T-helper 2 cell (primary cell): ENCODE data around the gene PALD1.
A peak's percentile ranks its signal among the peaks of the same experiment; 100 is the strongest.
"Not testable (repeated sequence)": the region's sequence is repeated elsewhere in the genome, so short reads cannot be mapped to it uniquely, and the experiment has no call there.

ENCODE experiments used
- DNase-seq, 5 experiments: peaks; one replicate each; pipeline versions ENCODE4 v3.0.0 to v3.0.0-alpha.2; 2012 to 2022

PALD1 gene

DNA sequence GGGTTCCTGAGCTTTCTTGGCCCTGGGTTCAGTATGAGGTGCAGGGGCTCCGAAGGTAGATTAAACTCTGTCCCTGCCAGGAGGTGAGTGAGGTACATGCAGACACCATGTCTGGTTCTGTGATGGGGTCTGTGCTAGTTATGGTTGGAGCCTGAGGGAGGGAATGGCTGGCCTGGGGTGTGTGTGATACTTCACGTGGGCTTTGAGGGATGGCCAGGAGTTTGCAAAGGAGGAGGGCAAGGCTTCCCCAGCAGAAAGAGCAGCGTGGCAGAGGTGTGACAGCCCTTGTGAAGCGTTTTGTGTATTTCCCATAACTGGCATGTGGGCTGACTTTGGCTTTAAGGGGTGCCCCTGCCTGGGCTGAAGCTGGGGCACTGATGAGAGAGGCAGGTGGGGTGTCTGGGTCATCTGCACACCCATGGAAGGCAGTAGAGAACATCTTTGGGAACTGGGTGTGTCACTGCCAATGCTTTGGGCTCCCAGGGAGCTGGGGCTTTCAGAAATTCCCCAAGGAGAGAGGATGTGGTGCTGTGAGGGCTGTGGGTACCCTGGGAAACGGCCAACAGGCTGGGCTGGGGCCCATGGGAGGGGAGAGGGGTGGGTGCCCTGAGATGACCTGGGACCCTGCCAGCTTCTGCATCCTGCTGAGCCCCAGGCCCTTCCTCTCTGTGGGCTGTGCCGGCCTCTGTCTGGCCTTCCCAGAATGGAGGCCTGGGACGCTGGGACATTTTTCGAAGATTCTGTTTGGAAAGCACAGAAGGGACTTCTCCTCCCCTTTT, 4.6 kb downstream of the PALD1 start:
- no peak for DNase-seq

DNA sequence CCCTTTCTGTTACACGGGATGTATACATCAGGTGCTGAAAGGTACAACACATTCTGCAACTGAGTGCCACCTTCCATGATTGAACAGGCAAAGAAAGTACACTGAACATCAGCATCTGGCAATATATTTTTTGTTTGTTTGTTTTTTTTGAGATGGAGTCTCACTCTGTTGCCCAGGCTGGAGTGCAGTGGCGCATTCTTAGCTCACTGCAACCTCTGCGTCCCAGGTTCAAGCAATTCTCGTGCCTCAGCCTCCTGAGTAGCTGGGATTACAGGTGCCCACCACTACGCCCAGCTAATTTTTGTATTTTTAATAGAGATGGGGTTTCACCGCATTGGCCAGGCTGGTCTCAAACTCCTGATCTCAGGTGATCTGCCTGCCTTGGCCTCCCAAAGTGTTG, 5.3 kb downstream of the PALD1 start:
- not testable (repeated sequence) for DNase-seq

DNA sequence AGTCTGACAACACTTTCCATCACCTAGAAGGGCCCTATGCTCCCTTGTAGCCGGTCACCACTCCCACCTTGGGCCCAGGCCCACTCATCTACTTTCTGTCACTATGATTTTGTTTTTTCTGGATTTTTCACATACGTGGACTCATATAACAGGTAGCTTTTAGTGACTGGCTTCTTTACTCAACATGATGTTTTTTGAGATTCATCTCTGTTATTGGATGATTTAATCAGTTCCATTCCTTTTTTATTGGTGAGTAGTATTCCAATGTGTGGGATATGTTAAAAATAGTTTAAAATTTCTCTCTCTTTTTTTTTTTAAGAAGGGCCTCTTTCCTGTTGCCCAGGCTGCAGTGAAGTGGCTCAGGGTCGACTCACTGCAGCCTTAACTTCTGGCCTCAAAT, 9.3 kb downstream of the PALD1 start:
- DNase-seq = no peak

DNA sequence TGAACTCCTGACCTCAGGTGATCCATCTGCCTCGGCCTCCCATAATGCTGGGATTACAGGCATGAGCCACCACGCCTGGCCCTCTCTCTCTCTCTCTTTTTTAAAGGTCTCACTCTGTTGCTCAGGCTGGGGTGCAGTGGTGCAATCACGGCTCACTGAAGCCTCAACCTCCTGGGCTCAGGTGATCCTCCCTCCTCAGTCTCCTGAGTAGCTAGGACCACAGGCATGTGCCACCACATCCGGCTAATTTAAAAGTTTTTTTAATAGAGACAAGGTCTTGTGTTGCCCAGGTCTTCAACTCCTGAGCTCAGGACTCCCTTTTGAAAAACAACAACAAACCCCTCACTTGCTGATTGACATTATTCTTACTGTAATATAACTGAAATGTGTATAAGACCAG, 11.6 kb downstream of the PALD1 start:
- no peak for DNase-seq

DNA sequence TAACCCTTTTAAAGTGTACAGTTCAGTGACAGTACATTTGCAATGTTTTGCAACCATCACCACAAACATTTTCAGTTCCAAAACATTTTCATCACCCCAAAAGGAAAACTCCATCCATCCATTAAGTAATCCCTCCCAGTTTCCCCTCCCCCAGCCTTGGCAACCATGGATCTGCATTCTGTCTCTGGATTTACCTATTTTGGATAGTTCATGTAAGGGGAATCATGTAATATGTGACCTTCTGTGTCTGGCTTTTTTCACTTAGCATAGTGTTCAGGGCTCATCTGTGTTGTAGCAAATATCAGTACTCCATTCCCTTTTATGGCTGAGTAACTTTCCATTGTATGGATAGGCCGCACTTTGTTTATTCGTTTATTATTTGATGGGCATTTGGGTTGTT, 13.0 kb downstream of the PALD1 start:
- no peak for DNase-seq

DNA sequence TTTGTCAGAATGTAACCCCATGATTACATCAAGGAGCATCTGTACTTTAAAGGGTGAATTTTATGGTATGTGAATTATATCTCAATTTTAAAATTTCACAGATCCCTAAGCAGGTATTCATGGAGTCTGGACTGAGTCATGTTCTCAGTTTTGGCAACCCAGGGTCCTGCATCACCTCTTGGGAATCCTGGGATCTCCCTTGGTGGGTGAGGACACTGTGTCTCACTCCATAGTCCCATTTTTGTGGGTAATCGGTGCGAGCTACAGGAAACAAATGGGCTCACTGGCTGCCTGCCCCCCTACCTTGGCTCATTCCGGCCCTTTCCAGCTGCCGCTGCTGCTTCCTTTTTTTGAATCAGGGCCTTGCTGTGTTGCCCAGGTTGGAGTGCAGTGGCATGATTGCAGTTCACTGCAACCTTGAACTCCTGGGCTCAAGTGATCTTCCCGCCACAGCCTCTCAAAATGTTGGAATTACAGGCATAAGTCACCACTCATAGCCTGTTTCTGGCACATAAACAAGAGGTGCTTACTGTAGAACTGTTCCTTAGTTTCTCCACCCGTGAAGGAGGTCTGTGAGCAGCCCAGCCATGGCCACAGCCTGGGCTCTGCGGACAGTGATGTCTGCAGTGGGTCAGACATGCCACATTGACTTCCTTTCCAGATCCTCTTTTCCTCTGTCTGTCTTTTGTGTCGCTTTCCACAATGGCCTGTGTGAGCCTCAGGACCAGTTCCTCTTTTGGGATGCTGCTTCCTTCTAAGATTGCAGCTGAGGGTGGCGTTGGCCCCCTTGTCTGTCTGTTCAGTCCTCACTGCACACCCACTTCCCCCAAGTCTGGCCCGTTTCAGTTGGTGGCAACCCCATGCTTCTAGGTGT, 14.5 kb downstream of the PALD1 start:
- no peak for DNase-seq

DNA sequence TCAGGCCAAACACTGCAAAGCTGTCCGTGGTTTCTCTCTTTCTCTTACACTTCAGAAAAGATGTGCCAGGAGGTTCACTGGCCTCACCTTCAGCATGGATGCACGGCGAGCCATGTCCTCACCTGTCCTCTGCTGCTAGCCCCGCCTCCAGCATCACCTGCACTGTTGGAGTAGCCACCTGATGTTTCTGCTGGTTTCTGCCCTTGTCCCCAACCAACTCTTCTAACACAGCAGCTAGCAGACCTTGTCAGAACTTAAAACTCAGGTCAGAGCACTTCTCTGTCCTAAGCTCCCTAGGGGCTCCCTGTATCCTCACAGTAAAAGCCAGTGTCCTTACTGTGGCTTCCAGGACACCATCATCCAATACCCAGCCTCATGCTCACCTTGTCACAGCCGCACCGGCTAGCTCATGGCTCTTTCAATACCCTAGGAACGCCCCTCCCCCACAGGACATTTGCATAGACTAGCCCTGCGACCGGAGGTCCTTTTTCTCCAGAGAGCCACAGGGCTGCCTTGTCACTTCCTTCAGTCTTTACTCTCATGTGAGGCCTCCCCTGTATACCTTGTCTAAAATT, 15.2 kb downstream of the PALD1 start:
- no peak for DNase-seq

DNA sequence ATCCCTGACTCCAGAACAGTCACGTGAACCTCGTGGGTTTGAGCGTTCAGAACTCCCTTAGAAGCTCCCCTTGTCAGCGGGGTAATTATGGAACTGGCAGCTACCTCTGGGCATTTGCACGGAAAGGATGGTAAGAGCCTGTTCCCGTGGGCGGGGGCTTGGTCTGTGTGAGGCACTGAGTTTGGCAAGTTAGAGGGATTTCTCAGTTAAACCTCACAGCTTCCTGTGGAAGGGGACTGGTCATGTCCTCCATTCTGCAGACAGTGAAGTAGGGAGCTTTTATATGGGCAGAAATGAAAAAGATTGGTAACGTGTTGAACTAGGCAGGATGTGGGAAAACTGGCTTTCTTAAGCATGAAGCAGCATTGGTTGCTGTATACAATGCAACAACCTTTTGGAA, 16.0 kb downstream of the PALD1 start:
- DNase-seq = peak in 1 of 5 experiments; percentile 9

DNA sequence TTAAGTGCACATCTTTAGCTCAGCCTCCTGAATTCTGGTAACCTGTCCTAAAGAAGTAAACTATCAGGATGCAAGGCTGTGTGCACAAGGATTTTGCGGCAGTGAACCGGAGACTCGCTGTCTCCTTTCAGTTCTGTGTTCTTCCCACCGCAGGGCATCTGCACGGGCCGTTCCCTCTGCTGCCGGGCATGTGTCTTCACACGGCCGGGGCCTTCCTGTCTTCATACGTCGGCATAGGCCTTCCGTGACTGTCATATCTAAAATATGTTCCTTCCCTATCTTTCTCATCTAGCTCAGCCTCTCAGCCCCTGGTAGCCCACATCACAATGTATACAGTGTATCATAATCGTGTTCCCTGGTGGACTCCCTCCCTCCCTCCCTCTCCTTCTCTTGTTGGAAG, 16.4 kb downstream of the PALD1 start:
- DNase-seq = peak in 1 of 5 experiments; percentile 16

DNA sequence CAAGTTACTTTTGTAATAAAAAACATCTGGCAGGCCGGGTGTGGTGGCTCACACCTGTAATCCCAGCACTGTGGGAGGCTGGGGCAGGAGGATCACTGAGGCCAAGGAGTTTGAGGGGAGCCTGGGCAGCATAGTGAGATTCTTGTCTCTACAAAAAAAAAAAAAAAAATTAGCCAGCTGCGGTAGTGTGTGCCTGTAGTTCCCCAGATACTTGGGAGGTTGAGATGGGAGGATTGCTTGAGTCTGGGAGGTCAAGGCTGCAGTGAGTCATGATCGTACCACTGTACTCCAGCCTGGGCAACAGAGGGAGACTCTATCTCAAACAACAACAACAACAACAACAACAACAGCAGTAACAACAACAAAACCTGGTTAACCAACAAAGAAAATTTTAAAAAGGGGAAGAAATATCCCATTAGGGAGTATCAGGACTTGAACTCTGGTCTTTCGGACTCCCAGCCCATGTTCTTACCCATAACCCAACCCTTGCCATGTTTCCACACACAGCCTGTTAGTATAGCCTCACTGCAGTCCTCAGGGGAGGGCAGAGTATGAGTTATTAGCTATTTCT, 17.2 kb downstream of the PALD1 start:
- DNase-seq = no peak

DNA sequence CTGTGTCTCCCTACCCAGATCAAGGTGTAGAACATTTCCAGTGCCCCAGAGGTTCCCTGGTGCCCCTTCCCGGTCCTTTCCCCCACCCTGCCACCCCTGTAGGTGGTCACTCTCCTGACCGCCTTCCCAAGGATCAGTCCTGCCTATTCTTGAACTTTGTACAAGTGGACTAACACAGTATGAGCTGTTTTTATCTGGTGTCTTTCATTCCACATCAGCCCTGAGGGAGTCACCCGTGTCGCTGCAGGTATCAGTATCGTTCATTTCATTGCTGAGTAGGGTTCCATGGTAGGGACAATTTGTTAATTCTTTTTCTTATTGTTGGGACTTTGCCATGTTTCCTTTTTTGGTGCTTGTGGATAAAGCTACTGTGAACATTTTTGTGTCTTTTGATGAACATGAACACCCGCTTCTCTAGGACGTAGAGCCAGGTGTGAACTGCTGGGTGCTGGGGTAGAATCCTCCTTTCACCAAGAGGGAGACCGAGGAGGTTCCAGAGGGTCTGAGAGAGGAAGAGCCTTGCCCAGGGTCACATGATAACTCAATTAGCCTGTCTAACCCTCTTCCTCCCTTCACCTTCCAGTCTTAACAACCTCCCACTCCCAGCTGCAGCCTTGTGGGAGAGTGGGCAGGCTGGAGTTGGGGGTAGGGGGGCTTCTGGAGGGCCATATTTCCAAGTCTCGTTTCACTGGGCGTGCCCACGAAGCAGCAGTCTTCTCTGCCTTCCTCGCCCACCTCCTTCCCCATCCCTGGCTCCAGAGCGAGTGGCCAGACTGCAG, 18.0 kb downstream of the PALD1 start:
- DNase-seq = no peak

DNA sequence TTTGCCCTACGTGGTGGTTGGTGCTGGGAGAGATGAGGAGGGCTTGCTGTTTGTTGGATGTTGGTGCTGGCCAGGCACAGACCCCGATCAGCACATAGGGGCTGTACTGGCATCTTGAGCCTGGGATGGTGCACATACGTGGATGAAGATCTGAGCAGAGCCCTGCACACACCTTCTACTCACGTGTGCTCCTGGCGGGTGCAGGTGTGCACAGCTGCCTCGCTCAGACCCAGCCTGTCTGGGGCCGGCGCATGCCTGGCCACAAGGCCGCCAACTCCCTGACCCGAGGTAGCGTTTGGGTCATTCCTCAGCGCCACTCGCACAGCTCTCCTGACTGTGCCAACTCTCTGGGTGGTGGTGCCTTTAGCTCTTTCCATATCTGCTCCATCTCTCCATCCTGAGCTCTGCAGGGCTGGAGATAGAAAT, 18.6 kb downstream of the PALD1 start:
- DNase-seq = no peak

DNA sequence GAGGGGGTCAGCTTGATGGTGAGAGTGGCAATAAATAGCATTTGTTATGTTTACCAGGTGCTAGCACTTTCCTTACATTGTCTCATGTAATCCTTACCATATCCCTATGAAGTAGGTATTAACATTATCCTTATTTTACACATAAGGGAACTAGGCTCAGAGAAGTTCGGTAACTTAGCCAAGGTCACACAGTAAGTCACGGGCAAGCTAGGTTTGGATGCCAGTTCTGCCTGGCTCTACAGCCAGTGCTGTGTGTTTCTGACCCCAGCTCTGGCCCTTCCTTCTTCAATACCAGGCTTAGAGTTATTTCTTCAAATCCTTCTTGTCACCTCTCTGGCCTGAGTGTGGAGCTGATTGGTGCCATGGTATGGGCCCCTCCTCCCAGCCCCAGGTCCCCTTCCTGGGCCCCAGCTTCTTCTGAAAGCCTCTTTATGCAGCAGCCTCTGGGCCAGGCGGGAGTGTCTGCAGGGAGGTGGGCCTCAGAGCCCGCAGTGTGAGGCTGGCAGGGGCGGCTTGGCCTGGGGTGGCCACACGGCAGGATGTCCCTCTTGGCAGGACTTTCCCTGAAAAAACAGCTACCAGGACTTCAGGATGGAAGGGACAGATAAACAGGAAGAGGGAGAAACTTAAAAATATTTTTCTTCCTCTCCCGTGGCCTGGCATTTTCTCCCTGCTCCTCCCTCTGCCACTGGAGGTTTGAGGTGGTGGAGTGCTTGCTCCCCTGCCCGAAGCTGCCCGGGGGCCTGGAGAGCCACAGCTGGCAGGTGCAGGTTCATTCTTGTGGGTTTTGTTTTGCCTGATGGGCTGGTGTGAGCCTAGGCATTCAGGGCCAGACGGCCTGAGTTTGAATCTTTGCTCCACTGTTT, 20.6 kb downstream of the PALD1 start:
- DNase-seq = no peak

DNA sequence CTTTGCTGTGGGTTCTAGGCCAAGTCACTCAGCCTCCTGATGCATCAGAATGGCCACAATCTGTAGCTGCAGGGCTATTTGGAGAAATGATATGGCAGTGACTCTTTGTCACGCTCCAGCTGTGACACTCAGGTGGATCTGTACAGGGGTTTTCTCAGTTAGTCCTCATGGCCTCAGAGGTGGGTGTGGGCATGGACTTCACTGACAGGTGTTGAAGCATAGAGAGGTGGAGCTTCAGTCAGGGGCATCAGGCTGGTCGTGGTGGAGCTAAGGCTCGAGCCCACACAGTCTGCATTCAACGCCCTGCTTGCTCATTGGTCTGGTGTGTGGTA, 21.2 kb downstream of the PALD1 start:
- no peak for DNase-seq

DNA sequence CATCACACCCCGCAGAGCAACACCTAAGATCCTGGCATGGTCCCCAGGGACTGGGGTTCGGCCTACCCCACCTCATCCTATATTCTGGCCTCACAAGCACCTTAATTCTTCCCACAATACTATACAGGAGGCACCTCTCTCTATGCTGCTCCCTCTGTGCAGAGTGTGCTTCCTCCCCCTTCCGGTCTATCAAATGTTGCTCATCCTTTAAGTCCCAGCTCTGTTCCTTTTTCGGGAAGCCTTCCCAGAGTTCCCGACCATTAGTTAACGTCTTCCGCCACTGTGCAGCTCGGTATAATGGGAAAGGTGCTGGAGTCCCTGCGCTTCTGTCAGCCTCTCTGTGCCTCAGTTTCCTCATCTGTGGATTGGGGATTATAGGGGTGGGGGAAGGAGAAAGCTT, 21.8 kb downstream of the PALD1 start:
- no peak for DNase-seq

DNA sequence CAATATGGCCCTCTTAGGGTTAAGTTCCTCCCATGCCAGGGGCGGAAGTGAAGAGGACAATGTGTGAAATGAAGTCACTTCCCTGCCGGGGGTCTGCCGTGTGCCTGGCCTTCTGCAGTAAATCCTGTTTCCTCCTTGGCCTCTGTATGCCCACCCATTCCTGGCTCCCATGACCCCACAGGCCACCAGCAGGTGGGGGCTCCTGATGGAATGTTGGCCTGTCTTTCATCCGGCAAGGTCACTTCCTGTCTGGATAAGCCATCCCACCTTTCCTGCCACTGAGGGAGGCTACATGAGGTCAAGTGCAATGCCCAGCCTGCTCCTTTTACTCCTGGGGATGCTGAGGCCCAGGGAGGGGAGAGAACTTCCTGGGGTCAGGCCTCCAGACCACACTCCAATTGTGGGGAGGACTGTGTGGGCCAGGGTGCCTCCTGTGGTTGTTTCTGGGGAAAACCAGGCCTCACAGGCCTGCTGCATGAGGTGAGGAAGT, 22.3 kb downstream of the PALD1 start:
- DNase-seq = no peak

DNA sequence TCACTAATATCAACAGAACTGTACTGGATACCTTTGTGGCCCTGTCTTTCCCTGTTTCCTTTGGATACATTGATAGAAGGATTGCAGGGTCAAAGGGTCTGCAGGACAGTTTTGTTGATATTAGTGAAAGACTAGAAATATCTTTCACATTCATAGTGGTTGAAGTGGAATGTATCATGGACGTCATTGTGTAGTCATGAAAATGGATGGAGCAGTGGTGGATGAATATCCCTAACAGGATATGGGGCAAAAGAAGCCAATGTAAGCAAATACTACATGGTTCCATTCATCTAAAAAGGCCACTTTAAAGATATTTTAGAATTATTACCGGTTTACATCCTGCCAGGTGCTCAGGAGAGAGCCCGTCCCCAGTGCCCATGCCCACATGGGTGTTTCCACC, 23.8 kb downstream of the PALD1 start:
- DNase-seq = no peak

DNA sequence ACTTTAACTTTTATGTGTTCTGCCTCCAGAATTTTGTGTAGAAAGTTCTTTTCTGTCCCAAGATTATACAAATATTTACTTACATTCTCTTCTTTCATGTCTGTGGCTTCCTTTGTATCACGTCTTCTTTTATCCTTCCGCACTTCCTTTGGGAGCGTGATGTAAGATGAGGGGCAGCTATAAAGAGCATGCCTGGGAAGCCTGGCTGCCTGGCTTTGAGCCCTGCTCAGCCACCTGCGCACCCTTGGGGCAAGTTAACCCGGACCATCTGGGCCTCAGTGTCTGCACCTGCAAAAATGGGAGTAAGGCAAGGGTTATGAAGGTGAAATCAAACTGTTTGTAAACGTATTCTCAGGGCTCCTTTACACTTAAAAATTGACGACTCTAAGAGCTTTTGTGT, 25.2 kb downstream of the PALD1 start:
- DNase-seq = no peak

DNA sequence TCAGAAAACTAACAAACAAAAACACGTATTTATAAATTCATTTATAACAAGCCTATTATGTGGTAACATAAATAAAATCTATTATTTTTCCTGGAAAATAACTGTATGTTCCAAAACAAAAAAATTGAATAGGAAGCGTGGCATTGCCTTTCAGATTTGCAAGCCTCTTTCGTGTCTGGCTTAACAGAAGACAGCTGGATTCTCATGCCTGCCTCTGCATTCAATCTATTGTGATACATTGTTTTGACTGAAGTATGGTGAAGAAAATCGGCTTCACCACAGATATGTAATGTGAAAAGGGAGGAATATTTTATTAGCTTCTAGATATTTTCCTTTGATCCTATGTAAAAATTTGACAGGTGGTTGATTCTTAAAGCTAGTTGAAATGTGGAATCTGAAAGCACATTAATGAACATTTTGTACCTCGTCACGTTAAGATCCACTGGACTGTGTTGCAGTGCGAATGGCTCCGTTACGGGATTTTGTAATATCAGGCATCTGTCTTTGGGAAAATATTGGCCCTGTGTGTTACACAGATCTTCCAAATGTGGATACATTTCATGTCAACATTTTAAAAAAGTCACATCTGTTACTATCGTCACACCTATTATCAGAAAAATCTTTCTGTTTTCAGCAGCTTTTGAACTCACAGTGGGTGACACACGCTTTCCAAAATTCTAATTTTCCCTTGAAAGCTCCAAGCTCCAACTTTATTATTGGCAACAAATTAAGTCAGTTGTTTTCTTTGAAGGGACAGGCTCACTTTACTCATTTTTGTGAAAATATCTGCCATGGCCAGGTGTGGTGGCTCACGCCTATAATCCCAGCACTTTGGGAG, 26.2 kb downstream of the PALD1 start:
- DNase-seq = no peak

DNA sequence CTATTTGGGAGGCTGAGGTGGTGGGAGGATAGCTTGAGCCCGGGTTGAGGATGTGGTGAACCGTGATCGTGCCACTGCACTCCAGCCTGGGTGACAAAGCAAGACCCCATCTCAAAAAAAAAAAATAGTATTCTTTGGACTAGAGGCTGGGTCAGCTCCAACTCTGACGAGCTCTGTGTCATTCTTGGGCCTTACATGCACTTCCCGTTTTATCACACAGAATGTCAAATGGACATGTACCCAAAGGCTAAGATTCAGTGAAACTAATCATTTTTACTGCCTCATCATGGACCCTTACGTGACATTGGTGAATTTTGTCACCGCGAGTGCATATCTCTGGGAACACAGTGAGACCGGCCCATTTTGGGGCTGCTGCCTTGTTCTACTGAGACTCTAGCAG, 27.3 kb downstream of the PALD1 start:
- DNase-seq = no peak

DNA sequence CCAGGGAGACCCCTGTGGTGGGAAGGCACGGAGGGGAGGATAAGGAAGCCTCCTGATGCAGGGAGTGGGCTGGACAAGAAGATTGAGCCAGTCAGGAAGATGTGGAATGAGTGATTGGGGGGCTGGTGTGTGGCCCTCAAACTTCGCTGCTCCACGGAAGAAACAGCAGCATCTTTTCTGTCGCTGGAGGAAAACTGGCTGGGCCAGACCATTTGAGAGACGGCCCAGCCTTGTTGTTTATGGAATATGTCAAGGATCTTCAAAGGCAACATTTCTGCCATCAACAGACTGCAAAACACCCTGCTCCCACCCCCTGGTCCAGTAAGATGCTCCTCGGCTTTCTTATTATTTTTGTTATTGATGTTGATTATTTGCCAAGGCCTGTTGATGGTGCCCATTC, 29.4 kb downstream of the PALD1 start:
- no peak for DNase-seq
